ENCODE measurements around the gene MASP2. TPM values are rescaled to one million over a fixed set of nuclear protein-coding genes. Genes with fewer than 3 reads are reported as not detected.

The MASP2 gene
- total and polyA plus RNA-seq, 9 of the 15 experiments (the other 6 are each of a cell fraction or from before 2014, with no cell fraction given): 0.01 to 0.23 (median 0.06) TPM; not detected in 3

DNA sequence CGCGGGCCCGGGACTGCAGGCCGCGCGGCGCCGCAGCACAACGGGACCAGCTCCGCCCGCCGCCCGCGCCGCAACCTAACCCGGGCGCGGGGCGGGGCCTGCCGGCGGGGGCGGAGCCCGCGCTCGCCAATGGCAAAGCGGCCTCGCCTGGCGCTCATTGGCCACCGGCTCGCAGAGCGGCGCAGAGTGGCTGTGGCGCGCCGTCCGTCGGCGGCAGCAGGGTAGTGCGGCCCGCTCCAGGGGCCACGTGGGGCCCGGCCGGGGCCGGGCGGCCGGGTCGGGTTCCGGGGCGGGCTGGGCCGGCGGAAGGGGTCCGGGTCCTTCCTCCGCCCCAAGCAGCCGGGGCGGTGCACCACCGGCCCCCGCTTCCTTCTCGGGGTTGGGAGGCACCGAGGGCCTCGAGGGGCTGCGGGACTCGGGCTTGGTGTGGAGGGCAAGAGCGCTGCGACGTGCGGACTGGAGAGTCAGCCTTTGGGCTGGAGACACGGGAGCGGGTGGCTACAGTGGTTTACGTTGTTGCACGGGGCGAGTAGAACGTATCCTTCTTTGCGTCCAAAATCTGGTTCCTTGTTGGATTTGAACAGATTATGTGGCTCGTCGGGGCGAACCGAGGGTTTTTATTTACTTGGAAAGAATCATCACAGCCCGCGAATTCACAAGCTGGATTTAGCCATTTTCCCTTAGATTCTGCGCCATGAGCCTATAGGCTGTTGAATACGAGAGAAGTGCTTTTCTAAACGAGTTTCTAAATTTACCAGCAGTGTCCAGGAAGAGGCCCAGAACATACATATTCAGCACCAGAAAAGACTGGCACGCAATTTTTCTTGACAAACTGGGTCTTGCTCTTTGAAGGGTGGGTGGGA lies 13.2 kb upstream of the MASP2 start, which contains the start of gene SRM (continued):
- TF ChIP-seq ZNF77 (CRISPR knock-in tag; IDR thresholded peaks at IDR 0.05) (no peak), PTRF (tag; IDR thresholded peaks at IDR 0.05) (no peak), ZNF507 (tag; conservative IDR thresholded peaks at IDR 0.05) (no peak), TSC22D4 (tag; IDR thresholded peaks at IDR 0.05) (no peak), CBX8 (IDR thresholded peaks at IDR 0.05; ENCODE audit: borderline replicate concordance, extremely low read depth, low read depth, low read length, poor library complexity, severe bottlenecking) (no peak), MEF2D (tag; conservative IDR thresholded peaks at IDR 0.05; ENCODE audit: low read depth) (no peak), ATF1 (CRISPR knock-in tag; IDR thresholded peaks at IDR 0.05) (no peak), ATF1 (tag; IDR thresholded peaks at IDR 0.05) (peak; percentile 77), FOXJ2 (tag; IDR thresholded peaks at IDR 0.05) (no peak)
- TF ChIP-seq, protein P1, sequence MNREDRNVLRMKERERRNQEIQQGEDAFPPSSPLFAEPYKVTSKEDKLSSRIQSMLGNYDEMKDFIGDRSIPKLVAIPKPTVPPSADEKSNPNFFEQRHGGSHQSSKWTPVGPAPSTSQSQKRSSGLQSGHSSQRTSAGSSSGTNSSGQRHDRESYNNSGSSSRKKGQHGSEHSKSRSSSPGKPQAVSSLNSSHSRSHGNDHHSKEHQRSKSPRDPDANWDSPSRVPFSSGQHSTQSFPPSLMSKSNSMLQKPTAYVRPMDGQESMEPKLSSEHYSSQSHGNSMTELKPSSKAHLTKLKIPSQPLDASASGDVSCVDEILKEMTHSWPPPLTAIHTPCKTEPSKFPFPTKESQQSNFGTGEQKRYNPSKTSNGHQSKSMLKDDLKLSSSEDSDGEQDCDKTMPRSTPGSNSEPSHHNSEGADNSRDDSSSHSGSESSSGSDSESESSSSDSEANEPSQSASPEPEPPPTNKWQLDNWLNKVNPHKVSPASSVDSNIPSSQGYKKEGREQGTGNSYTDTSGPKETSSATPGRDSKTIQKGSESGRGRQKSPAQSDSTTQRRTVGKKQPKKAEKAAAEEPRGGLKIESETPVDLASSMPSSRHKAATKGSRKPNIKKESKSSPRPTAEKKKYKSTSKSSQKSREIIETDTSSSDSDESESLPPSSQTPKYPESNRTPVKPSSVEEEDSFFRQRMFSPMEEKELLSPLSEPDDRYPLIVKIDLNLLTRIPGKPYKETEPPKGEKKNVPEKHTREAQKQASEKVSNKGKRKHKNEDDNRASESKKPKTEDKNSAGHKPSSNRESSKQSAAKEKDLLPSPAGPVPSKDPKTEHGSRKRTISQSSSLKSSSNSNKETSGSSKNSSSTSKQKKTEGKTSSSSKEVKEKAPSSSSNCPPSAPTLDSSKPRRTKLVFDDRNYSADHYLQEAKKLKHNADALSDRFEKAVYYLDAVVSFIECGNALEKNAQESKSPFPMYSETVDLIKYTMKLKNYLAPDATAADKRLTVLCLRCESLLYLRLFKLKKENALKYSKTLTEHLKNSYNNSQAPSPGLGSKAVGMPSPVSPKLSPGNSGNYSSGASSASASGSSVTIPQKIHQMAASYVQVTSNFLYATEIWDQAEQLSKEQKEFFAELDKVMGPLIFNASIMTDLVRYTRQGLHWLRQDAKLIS (CRISPR knock-in tag; IDR thresholded peaks at IDR 0.05): no peak
- TF ChIP-seq, protein P2, sequence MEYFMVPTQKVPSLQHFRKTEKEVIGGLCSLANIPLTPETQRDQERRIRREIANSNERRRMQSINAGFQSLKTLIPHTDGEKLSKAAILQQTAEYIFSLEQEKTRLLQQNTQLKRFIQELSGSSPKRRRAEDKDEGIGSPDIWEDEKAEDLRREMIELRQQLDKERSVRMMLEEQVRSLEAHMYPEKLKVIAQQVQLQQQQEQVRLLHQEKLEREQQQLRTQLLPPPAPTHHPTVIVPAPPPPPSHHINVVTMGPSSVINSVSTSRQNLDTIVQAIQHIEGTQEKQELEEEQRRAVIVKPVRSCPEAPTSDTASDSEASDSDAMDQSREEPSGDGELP (CRISPR knock-in tag; IDR thresholded peaks at IDR 0.05; ENCODE audit: borderline replicate concordance): no peak; the same call in 1 of the 2 replicates
